IMR-90 (cell line): ENCODE measurements around the gene MAPK1. TPM values are rescaled to one million over a fixed set of nuclear protein-coding genes. Genes with fewer than 3 reads are reported as not detected.

ENCODE experiments used
- ATAC-seq: fragments of 200-7000 bp; cut with Tn5 transposase; 2 replicates; pipeline ENCODE4 v1.9.1; 2020; ENCODE audit warnings: low read depth, mild to moderate bottlenecking, moderate library complexity
- BruUV-seq: library from RNA; stranded (reverse); fragments of 400-500 nt; replicated peaks from 2 replicates; lab custom pipeline; 2021; lab: Mats Ljungman, UMichigan
- CTCF ChIA-PET: fragments of 300-600 bp; formaldehyde crosslinking; extraction: SDS; loops from one replicate; lab custom pipeline; 2021; ENCODE audit warnings: antibody characterized with exemption; lab: Yijun Ruan, JAX
- POLR2A ChIA-PET: fragments of 300-600 bp; sonication (Branson Sonifier 250); formaldehyde crosslinking; loops from one replicate; lab custom pipeline; 2022; ENCODE audit warnings: antibody characterized with exemption; ENCODE audit not compliant: unreplicated experiment; lab: Charles Lee
- DNase-seq: peaks from one replicate; pipeline ENCODE4 v3.0.0; 2013
- H2AFZ ChIP-seq: replicated peaks from 2 replicates; pipeline ENCODE3; 2013; ENCODE audit warnings: low read length, mild to moderate bottlenecking; ENCODE audit not compliant: poor library complexity
- H2AK5ac ChIP-seq: 2 replicates; pipeline ENCODE4 v1.6.1; 2013; ENCODE audit warnings: low read depth, low read length, inconsistent platforms
- H2AK9ac ChIP-seq: replicated peaks from 2 replicates; pipeline ENCODE3; 2013; ENCODE audit warnings: mild to moderate bottlenecking, low read depth, low read length, moderate library complexity; ENCODE audit not compliant: poor library complexity
- H2BK120ac ChIP-seq: 2 replicates; pipeline ENCODE4 v1.6.1; 2013; ENCODE audit warnings: low read depth, low read length, inconsistent platforms
- H2BK15ac ChIP-seq: 3 replicates; pipeline ENCODE4 v1.6.1; 2013; ENCODE audit warnings: low read depth, low read length, inconsistent platforms
- H2BK20ac ChIP-seq: 2 replicates; pipeline ENCODE4 v1.6.1; 2013; ENCODE audit warnings: low read depth, mild to moderate bottlenecking, inconsistent platforms, low read length, moderate library complexity
- H2BK5ac ChIP-seq: 2 replicates; pipeline ENCODE4 v1.6.1; 2013; ENCODE audit warnings: mild to moderate bottlenecking, low read depth, low read length, inconsistent platforms; ENCODE audit not compliant: poor library complexity, severe bottlenecking
- H3K14ac ChIP-seq: replicated peaks from 2 replicates; pipeline ENCODE4 v1.6.1; 2013; ENCODE audit warnings: low read depth, low read length, inconsistent platforms
- H3K18ac ChIP-seq: 2 replicates; pipeline ENCODE4 v1.6.1; 2013; ENCODE audit warnings: low read depth, low read length, control low read depth
- H3K23ac ChIP-seq: 2 replicates; pipeline ENCODE4 v1.6.1; 2013; ENCODE audit warnings: low read depth, low read length, inconsistent platforms
- H3K27ac ChIP-seq: 2 replicates; pipeline ENCODE4 v1.5.1; 2013; ENCODE audit warnings: mild to moderate bottlenecking, control low read depth, low read length; ENCODE audit not compliant: insufficient read depth
- H3K27me3 ChIP-seq: 2 replicates; pipeline ENCODE4 v1.6.1; 2013; ENCODE audit warnings: low read length; ENCODE audit not compliant: control insufficient read depth, insufficient read depth
- H3K36me3 ChIP-seq: 2 replicates; pipeline ENCODE4 v1.6.1; 2013; ENCODE audit warnings: low read length, mixed read lengths; ENCODE audit not compliant: control insufficient read depth, insufficient read depth
- H3K4ac ChIP-seq: 2 replicates; pipeline ENCODE4 v1.6.1; 2013; ENCODE audit warnings: low read depth, low read length, inconsistent platforms
- H3K4me1 ChIP-seq: 2 replicates; pipeline ENCODE4 v1.6.1; 2013; ENCODE audit warnings: low read length, mixed read lengths; ENCODE audit not compliant: control insufficient read depth, insufficient read depth
- H3K4me2 ChIP-seq: 2 replicates; pipeline ENCODE4 v1.6.1; 2013; ENCODE audit warnings: low read depth, mild to moderate bottlenecking, control low read depth, low read length, moderate library complexity
- H3K4me3 ChIP-seq: 2 replicates; pipeline ENCODE4 v1.5.1; 2013; ENCODE audit warnings: low read depth, mild to moderate bottlenecking, control low read depth, low read length, moderate library complexity; ENCODE audit not compliant: insufficient read depth
- H3K56ac ChIP-seq: 2 replicates; pipeline ENCODE4 v1.6.1; 2013; ENCODE audit warnings: low read length, inconsistent platforms; ENCODE audit not compliant: insufficient read depth; ENCODE audit errors: extremely low read depth
- H3K79me1 ChIP-seq, 2 experiments: 2 replicates each; pipeline ENCODE4 v1.6.1; 2013; ENCODE audit warnings: low read length in 2 of 2, inconsistent platforms in 1 of 2, low read depth in 1 of 2
- H3K9ac ChIP-seq: 2 replicates; pipeline ENCODE4 v1.6.1; 2013; ENCODE audit warnings: low read depth, low read length, control low read depth
- H3K9me1 ChIP-seq: 2 replicates; pipeline ENCODE4 v1.6.1; 2013; ENCODE audit warnings: low read length, inconsistent platforms; ENCODE audit not compliant: insufficient read depth
- H3K9me3 ChIP-seq: 2 replicates; pipeline ENCODE4 v1.6.1; 2013; ENCODE audit warnings: low read length; ENCODE audit not compliant: control insufficient read depth, insufficient read depth
- H4K20me1 ChIP-seq: 2 replicates; pipeline ENCODE4 v1.6.1; 2013; ENCODE audit warnings: low read length, inconsistent platforms; ENCODE audit not compliant: insufficient read depth
- H4K5ac ChIP-seq: 2 replicates; pipeline ENCODE4 v1.6.1; 2013; ENCODE audit warnings: mild to moderate bottlenecking, low read depth, low read length, control low read depth
- H4K8ac ChIP-seq, 2 experiments: 2 replicates each; pipeline ENCODE4 v1.6.1; 2013; ENCODE audit warnings: low read depth in 2 of 2, low read length in 2 of 2, control low read depth in 1 of 2, inconsistent platforms in 1 of 2
- H4K91ac ChIP-seq: 2 replicates; pipeline ENCODE4 v1.6.1; 2013; ENCODE audit warnings: low read depth, low read length, inconsistent platforms; ENCODE audit not compliant: insufficient read depth
- CHD1 ChIP-seq: IDR thresholded peaks from 2 replicates; pipeline ENCODE4 v1.6.1; 2012; ENCODE audit warnings: low read depth, low read length, improper control_type of control experiment
- MAFK ChIP-seq: IDR thresholded peaks from 2 replicates; pipeline ENCODE4 v1.6.1; 2012; ENCODE audit warnings: low read depth, low read length, improper control_type of control experiment
- MXI1 ChIP-seq: IDR thresholded peaks from 2 replicates; pipeline ENCODE4 v1.6.1; 2012; ENCODE audit warnings: low read depth, mild to moderate bottlenecking, low read length, moderate library complexity, borderline replicate concordance
- NFE2L2 ChIP-seq: fragments of 150-350 bp; IDR thresholded peaks from 2 replicates; pipeline ENCODE4 v1.6.1; 2016; ENCODE audit warnings: low read depth, mild to moderate bottlenecking, low read length
- RCOR1 ChIP-seq: IDR thresholded peaks from 2 replicates; pipeline ENCODE4 v1.6.1; 2012; ENCODE audit warnings: mild to moderate bottlenecking, low read length, improper control_type of control experiment; ENCODE audit not compliant: insufficient replicate concordance
- RFX5 ChIP-seq: IDR thresholded peaks from 2 replicates; pipeline ENCODE4 v1.8.0; 2012; ENCODE audit warnings: low read depth, mild to moderate bottlenecking, low read length, moderate library complexity
- SMC3 ChIP-seq: fragments of 150-350 bp; IDR thresholded peaks from 2 replicates; pipeline ENCODE4 v1.6.1; 2016; ENCODE audit warnings: low read depth, mild to moderate bottlenecking, antibody characterized with exemption, low read length, moderate library complexity
- WGBS, 2 experiments: methylation state at CpG; one replicate each; pipeline versions ENCODE4 v1.1.5 to v1.1.7; 2013; ENCODE audit warnings: missing lambda C conversion rate in 2 of 2; ENCODE audit not compliant: insufficient read length in 1 of 2; ENCODE audit errors: extremely low coverage in 2 of 2; 5-methylcytosine and 5-hydroxymethylcytosine counted together
- dilution Hi-C: fragments of 300-500 bp; cut with HindIII; formaldehyde crosslinking; loops from one replicate; pipeline ENCODE4 v1.14.3; 2018; ENCODE audit warnings: low sequenced_read_pairs; ENCODE audit not compliant: unreplicated experiment
- in situ Hi-C: fragments of 300-500 bp; cut with MboI; formaldehyde crosslinking; loops from 3 replicates; pipeline ENCODE4 v1.14.3; 2019; ENCODE audit warnings: low sequenced_read_pairs, inconsistent platforms, mixed read lengths
- intact Hi-C: fragments of 100-400 bp; cut with micrococcal nuclease; formaldehyde crosslinking; loops from 2 replicates; pipeline ENCODE4 v1.10.0; 2022
- polyA plus RNA-seq, 3 experiments: library from polyadenylated mRNA; depleted of rRNA; stranded (reverse); fragments of >200 nt; gene quantifications; 2 replicates each; pipeline ENCODE4 v1.2.3, GENCODE V29; 2012; ENCODE audit warnings: low replicate concordance in 1 of 3
- total RNA-seq: library from RNA; depleted of rRNA; stranded (reverse); fragments of >200 nt; gene quantifications from 2 replicates; pipeline ENCODE4 v1.2.3, GENCODE V29; 2012
- TF ChIP-seq, protein P1 (sequence below): fragments of 150-350 bp; IDR thresholded peaks from 2 replicates; pipeline ENCODE4 v1.6.1; 2017; ENCODE audit warnings: mild to moderate bottlenecking, antibody characterized with exemption, low read length, low read depth
- TF ChIP-seq, protein P2 (sequence below): conservative IDR thresholded peaks from 2 replicates; pipeline ENCODE4 v1.5.1; 2012; ENCODE audit warnings: mild to moderate bottlenecking, low read depth, low read length, improper control_type of control experiment

MAPK1 gene
- total and polyA plus RNA-seq, 2 of the 4 experiments (the other 2 are of a cell fraction) = 41.0 to 51.3 TPM

GRCh38 chr22:21727159-21727558 lies 140.3 kb downstream of the MAPK1 start:
- H4K5ac ChIP-seq = no peak overlapping the region
- no peak overlapping the region for H3K27ac ChIP-seq
- no peak overlapping the region for H3K4ac ChIP-seq
- no peak overlapping the region for H4K8ac ChIP-seq
- H2BK15ac ChIP-seq = no peak overlapping the region
- no peaks in the 10 kb centered on the region for H3K27me3 ChIP-seq
- H3K79me1 ChIP-seq = no peaks in the 10 kb centered on the region; a peak in 2 of 4 replicates
- DNase-seq (no peak), ATAC-seq (no peak)
- peak overlapping the region; percentile 36 for H2AFZ ChIP-seq
- no peak overlapping the region for H2AK9ac ChIP-seq
- in situ Hi-C loops (no loop called here), intact Hi-C loops (no loop called here), dilution Hi-C loops (no loop called here)
- no peaks in the 10 kb centered on the region for H3K9me3 ChIP-seq
- CTCF ChIA-PET = no interaction called here
- no peak overlapping the region for H3K14ac ChIP-seq
- no peaks in the 10 kb centered on the region for H4K20me1 ChIP-seq
- H3K4me3 ChIP-seq = no peak overlapping the region
- POLR2A ChIA-PET = no interaction called here
- H3K56ac ChIP-seq = no peak overlapping the region
- no peak overlapping the region for H3K9ac ChIP-seq
- H3K36me3 ChIP-seq = no peaks in the 10 kb centered on the region
- no peak overlapping the region for H3K23ac ChIP-seq
- H4K91ac ChIP-seq = no peak overlapping the region
- peaks cover 3% of the 10 kb centered on the region; the same call in 1 of the 2 replicates for H3K4me1 ChIP-seq
- no peak overlapping the region for H3K18ac ChIP-seq
- H3K9me1 ChIP-seq = no peaks in the 10 kb centered on the region; the same call in 1 of the 2 replicates
- no peak for TF ChIP-seq MXI1
- TF ChIP-seq RCOR1 = no peak
- no peak for TF ChIP-seq CHD1
- TF ChIP-seq NFE2L2 = no peak
- TF ChIP-seq MAFK = no peak
- TF ChIP-seq SMC3 = no peak
- TF ChIP-seq, protein P1, sequence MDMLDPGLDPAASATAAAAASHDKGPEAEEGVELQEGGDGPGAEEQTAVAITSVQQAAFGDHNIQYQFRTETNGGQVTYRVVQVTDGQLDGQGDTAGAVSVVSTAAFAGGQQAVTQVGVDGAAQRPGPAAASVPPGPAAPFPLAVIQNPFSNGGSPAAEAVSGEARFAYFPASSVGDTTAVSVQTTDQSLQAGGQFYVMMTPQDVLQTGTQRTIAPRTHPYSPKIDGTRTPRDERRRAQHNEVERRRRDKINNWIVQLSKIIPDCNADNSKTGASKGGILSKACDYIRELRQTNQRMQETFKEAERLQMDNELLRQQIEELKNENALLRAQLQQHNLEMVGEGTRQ = no peak
- TF ChIP-seq RFX5 = no peak
- TF ChIP-seq, protein P2, sequence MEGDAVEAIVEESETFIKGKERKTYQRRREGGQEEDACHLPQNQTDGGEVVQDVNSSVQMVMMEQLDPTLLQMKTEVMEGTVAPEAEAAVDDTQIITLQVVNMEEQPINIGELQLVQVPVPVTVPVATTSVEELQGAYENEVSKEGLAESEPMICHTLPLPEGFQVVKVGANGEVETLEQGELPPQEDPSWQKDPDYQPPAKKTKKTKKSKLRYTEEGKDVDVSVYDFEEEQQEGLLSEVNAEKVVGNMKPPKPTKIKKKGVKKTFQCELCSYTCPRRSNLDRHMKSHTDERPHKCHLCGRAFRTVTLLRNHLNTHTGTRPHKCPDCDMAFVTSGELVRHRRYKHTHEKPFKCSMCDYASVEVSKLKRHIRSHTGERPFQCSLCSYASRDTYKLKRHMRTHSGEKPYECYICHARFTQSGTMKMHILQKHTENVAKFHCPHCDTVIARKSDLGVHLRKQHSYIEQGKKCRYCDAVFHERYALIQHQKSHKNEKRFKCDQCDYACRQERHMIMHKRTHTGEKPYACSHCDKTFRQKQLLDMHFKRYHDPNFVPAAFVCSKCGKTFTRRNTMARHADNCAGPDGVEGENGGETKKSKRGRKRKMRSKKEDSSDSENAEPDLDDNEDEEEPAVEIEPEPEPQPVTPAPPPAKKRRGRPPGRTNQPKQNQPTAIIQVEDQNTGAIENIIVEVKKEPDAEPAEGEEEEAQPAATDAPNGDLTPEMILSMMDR = no peak
- BruUV-seq = no TSS peak
- H2AK5ac ChIP-seq = no peak overlapping the region
- H2BK120ac ChIP-seq = no peak overlapping the region
- H3K4me2 ChIP-seq = no peak overlapping the region
- no peak overlapping the region for H2BK5ac ChIP-seq
- H2BK20ac ChIP-seq = no peak overlapping the region
- WGBS, 2 experiments = 67% methylated on average over 2 of the region's 4 CpGs; no CpG with 5 or more reads in 1 of the 2 experiments
